Left ventricle myocardium inferior (tissue), 1 donor: Measurements from ENCODE around the gene FAM163A. TPM values are rescaled to one million over a fixed set of nuclear protein-coding genes. Genes with fewer than 3 reads are reported as not detected.

Experiments
- DNase-seq: peaks from one replicate; pipeline ENCODE4 v3.0.0-alpha.2; 2020
- H3K27ac ChIP-seq: fragments of 200-600 bp; replicated peaks from 2 replicates; pipeline ENCODE4 v1.8.0; 2021
- H3K27me3 ChIP-seq: fragments of 200-600 bp; 2 replicates; pipeline ENCODE4 v1.8.0; 2021; ENCODE audit warnings: low read depth
- H3K36me3 ChIP-seq: fragments of 200-600 bp; 2 replicates; pipeline ENCODE4 v1.8.0; 2021
- H3K4me1 ChIP-seq: fragments of 200-600 bp; 2 replicates; pipeline ENCODE4 v1.8.0; 2021
- H3K4me3 ChIP-seq: fragments of 200-600 bp; 2 replicates; pipeline ENCODE4 v1.8.0; 2021; ENCODE audit warnings: mild to moderate bottlenecking, moderate library complexity
- H3K9me3 ChIP-seq: fragments of 200-600 bp; replicated peaks from 2 replicates; pipeline ENCODE4 v1.8.0; 2021
- CTCF ChIP-seq: fragments of 200-600 bp; IDR thresholded peaks from 2 replicates; pipeline ENCODE4 v1.8.0; 2021; ENCODE audit warnings: antibody characterized with exemption, mild to moderate bottlenecking, borderline replicate concordance
- intact Hi-C: fragments of 100-400 bp; cut with micrococcal nuclease; formaldehyde crosslinking; loops from one replicate; pipeline ENCODE4 v1.11.0; 2022
- total RNA-seq: library from RNA; stranded (reverse); fragmentation: NEBNext Ultra II Directional; extraction: Animal tissue kit (Norgen Biotek cat#: 25700); gene quantifications from one replicate; pipeline ENCODE4 v1.2.1, GENCODE V29; 2021
- donor health status: DM: no; HTN: yes; CAD: no; lungs with severe emphysema.

Gene FAM163A
- total RNA-seq, 1 donor from 2014 or later: 0.16 TPM

- Histone ChIP-seq H3K27ac (no peak overlapping the region), H3K27me3 (no peaks in the 10 kb centered on the region), H3K9me3 (no peaks in the 10 kb centered on the region), H3K4me1 (peaks cover 22% of the 10 kb centered on the region), H3K36me3 (no peaks in the 10 kb centered on the region), H3K4me3 (no peak overlapping the region)
- DNase-seq: no peak
- TF ChIP-seq CTCF: no peak
- intact Hi-C loops: no loop called here
Measured at GRCh38 chr1:179779645-179780272, 36.7 kb downstream of the FAM163A start.

GRCh38 chr1:179781962-179782361 lies 38.9 kb downstream of the FAM163A start:
- peak overlapping the region; percentile 42 for H3K27ac ChIP-seq

GRCh38 chr1:179785031-179785431 lies 41.9 kb downstream of the FAM163A start:
- Histone ChIP-seq H3K36me3 (no peaks in the 10 kb centered on the region), H3K9me3 (no peaks in the 10 kb centered on the region), H3K27ac (no peak overlapping the region), H3K4me1 (peaks cover 14% of the 10 kb centered on the region), H3K27me3 (no peaks in the 10 kb centered on the region), H3K4me3 (no peak overlapping the region)
- no peak for DNase-seq
- no peak for TF ChIP-seq CTCF
- intact Hi-C loops: no loop called here

More at GRCh38 chr1:179781962-179782361, 38.9 kb downstream of the FAM163A start:
- peak; percentile 76 for DNase-seq
- H3K4me1 ChIP-seq: peaks cover 22% of the 10 kb centered on the region
- TF ChIP-seq CTCF: no peak
- no peak overlapping the region for H3K4me3 ChIP-seq
- no peaks in the 10 kb centered on the region for H3K27me3 ChIP-seq
- no peaks in the 10 kb centered on the region for H3K36me3 ChIP-seq
- intact Hi-C loops: no loop called here
- H3K9me3 ChIP-seq: no peaks in the 10 kb centered on the region

- Histone ChIP-seq H3K27ac (no peak overlapping the region), H3K27me3 (no peaks in the 10 kb centered on the region), H3K4me3 (no peak overlapping the region), H3K9me3 (no peaks in the 10 kb centered on the region), H3K4me1 (peaks cover 8% of the 10 kb centered on the region), H3K36me3 (no peaks in the 10 kb centered on the region)
- no peak for TF ChIP-seq CTCF
- DNase-seq: no peak
- intact Hi-C loops: no loop called here
Measured at GRCh38 chr1:179785728-179786127, 42.6 kb downstream of the FAM163A start.

- no peaks in the 10 kb centered on the region for H3K27me3 ChIP-seq
- TF ChIP-seq CTCF: no peak
- H3K36me3 ChIP-seq: no peaks in the 10 kb centered on the region
- no peaks in the 10 kb centered on the region for H3K9me3 ChIP-seq
- no peak overlapping the region for H3K27ac ChIP-seq
- no peak overlapping the region for H3K4me3 ChIP-seq
- peak; percentile 28 for DNase-seq
- H3K4me1 ChIP-seq: no peaks in the 10 kb centered on the region
- intact Hi-C loops: no loop called here
Measured at GRCh38 chr1:179786815-179787685, 44.0 kb downstream of the FAM163A start.
